ENCODE data around the gene BAHCC1. TPM values are rescaled to one million over a fixed set of nuclear protein-coding genes. Genes with fewer than 3 reads are reported as not detected.

BAHCC1 gene
- total and polyA plus RNA-seq, 2 of the 8 experiments (the other 6 are each of a cell fraction or from before 2014, with no cell fraction given), result 0.26 to 0.58 TPM

- Histone ChIP-seq H2AK5ac (ENCODE audit: low read depth, low read length) (no peak overlapping the region), H2BK5ac (ENCODE audit: low read depth, low read length) (no peak overlapping the region), H3K4me1 (replicated peaks in 1 of 4; ENCODE audit: control insufficient read depth in 3 of 4, insufficient read depth in 4 of 4, low read length in 3 of 4) (peaks cover 6 to 28% (median 22%) of the 10 kb centered on the region in 4 experiments), H4K20me1 (replicated peaks in 1 of 2; ENCODE audit: control insufficient read depth in 1 of 2, insufficient read depth in 2 of 2, low read length in 2 of 2) (no peaks in the 10 kb centered on the region), H3K18ac (ENCODE audit: extremely low read depth, low read length) (no peak overlapping the region), H2AFZ (ENCODE audit: low read length) (no peak overlapping the region), H3K4me2 (ENCODE audit: insufficient read depth in 1 of 2, low read depth in 2 of 2, low read length in 2 of 2) (peak overlapping the region in 1 of 2 experiments; percentile 50; a peak in 1 of 4 replicates), H3K9ac (replicated peaks in 1 of 4; ENCODE audit: extremely low read depth in 1 of 4, low read depth in 3 of 4, low read length in 3 of 4) (no peak overlapping the region), H3K79me2 (ENCODE audit: control insufficient read depth in 1 of 2, insufficient read depth in 2 of 2, low read length in 2 of 2) (no peaks in the 10 kb centered on the region), H2BK15ac (ENCODE audit: low read length) (no peak overlapping the region), H3K36me3 (ENCODE audit: control insufficient read depth in 2 of 4, insufficient read depth in 4 of 4, low read length in 3 of 4) (no peaks in the 10 kb centered on the region), H4K91ac (replicated peaks; ENCODE audit: insufficient read length, low read length) (no peak overlapping the region), H2BK12ac (ENCODE audit: low read depth, low read length) (no peak overlapping the region), H3K27me3 (replicated peaks in 1 of 4; ENCODE audit: control insufficient read depth in 3 of 4, extremely low read depth in 1 of 4, insufficient read depth in 3 of 4, low read length in 3 of 4) (peaks cover 0 to 5% (median 2%) of the 10 kb centered on the region in 4 experiments; a peak in 3 of 7 replicates), H3K79me1 (ENCODE audit: low read depth, low read length) (no peaks in the 10 kb centered on the region), H4K8ac (ENCODE audit: extremely low read depth, insufficient read depth, low read length) (no peak overlapping the region), H3K14ac (ENCODE audit: insufficient read length) (no peak overlapping the region), H3K27ac (ENCODE audit: low read depth, low read length) (no peak overlapping the region), H2BK20ac (ENCODE audit: low read length) (no peak overlapping the region), H3K56ac (replicated peaks; ENCODE audit: insufficient read length, low read depth, low read length) (no peak overlapping the region), H3K4ac (replicated peaks; ENCODE audit: insufficient read length, low read depth, low read length) (no peak overlapping the region), H3K23me2 (ENCODE audit: low read depth, low read length) (peaks cover 2% of the 10 kb centered on the region; the same call in 1 of the 2 replicates), H4K5ac (ENCODE audit: insufficient read length, low read depth, low read length) (no peak overlapping the region), H2BK120ac (replicated peaks; ENCODE audit: low read depth, low read length) (no peak overlapping the region), H3K9me3 (ENCODE audit: insufficient read depth in 2 of 2, low read depth in 1 of 2, low read length in 1 of 2) (no peaks in the 10 kb centered on the region), H3K23ac (ENCODE audit: insufficient read length) (no peak overlapping the region), H3K4me3 (ENCODE audit: extremely low read depth in 1 of 4, insufficient read depth in 2 of 4, low read depth in 3 of 4, low read length in 4 of 4) (no peak overlapping the region)
- no peak for DNase-seq (ENCODE audit: low read depth in 1 of 2, low spot score in 2 of 2)
- no peak for FAIRE-seq
- 92% methylated on average over 7 of the region's 9 CpGs; no CpG with 5 or more reads in 1 of the 2 experiments for WGBS, 2 experiments (ENCODE audit: extremely low coverage in 1 of 2, insufficient coverage in 1 of 2, insufficient read length in 1 of 2, insufficient replicate concordance in 2 of 2, low coverage in 1 of 2, low lambda C conversion rate in 2 of 2, missing lambda C conversion rate in 1 of 2)
- ChIA-PET CTCF (ENCODE audit: partially characterized antibody) (interaction anchor here (1.1 to 2.3 kb wide), 3 partner anchors 8 to 14 kb away, joined by 3 to 8 read pairs (median 6); no protein-coding TSS in a partner anchor), POLR2A (ENCODE audit: partially characterized antibody) (interaction anchor here (0.9 to 35.8 kb wide), 5 partner anchors 7 to 247 kb away, joined by 3 to 1004 read pairs (median 5); partner anchors contain the start of genes ACTG1, FAAP100 and FSCN2)
- TF ChIP-seq SIRT6 (IDR thresholded peaks at IDR 0.05; ENCODE audit: low read length) (no peak), ATF3 (IDR thresholded peaks at IDR 0.05; ENCODE audit: insufficient read depth, low read depth, low read length) (no peak)
Measured at GRCh38 chr17:81492706-81493105, 97.4 kb downstream of the BAHCC1 start.

All from H1 (cell line).